Activated naive CD8-positive, alpha-beta T cell treated with anti-CD3 and anti-CD28 coated beads, Interleukin-2, amount 10 ng/mL, durations not matched to agents 7 days and 5 days (primary cell): ENCODE measurements around the gene B4GALNT2. TPM values are rescaled to one million over a fixed set of nuclear protein-coding genes. Genes with fewer than 3 reads are reported as not detected.
"Not testable (repeated sequence)": the region's sequence is repeated elsewhere in the genome, so short reads cannot be mapped to it uniquely, and the experiment has no call there.

Experiments used
- ATAC-seq: fragments of 150-1000 bp; cut with Tn5 transposase; one replicate; pipeline ENCODE4 v1.10.0; 2021; ENCODE audit warnings: low read depth, moderate library complexity
- POLR2A ChIA-PET: fragments of 350-600 bp; sonication (Branson Sonifier 250); formaldehyde crosslinking; loops from one replicate; lab custom pipeline; 2021; ENCODE audit warnings: antibody characterized with exemption; lab: Charles Lee
- DNase-seq: peaks from one replicate; pipeline ENCODE4 v3.0.0; 2021
- H3K27ac Mint-ChIP-seq: one replicate; pipeline ENCODE4 v1.8.0; 2022; ENCODE audit warnings: mild to moderate bottlenecking, mixed read lengths
- H3K27me3 Mint-ChIP-seq: one replicate; pipeline ENCODE4 v1.8.0; 2022; ENCODE audit warnings: mild to moderate bottlenecking, moderate library complexity, mixed read lengths
- H3K36me3 Mint-ChIP-seq: one replicate; pipeline ENCODE4 v1.8.0; 2021; ENCODE audit warnings: mild to moderate bottlenecking, mixed read lengths
- H3K4me1 Mint-ChIP-seq: one replicate; pipeline ENCODE4 v1.8.0; 2021; ENCODE audit warnings: mixed read lengths
- H3K4me3 Mint-ChIP-seq: one replicate; pipeline ENCODE4 v1.8.0; 2022; ENCODE audit warnings: mild to moderate bottlenecking, moderate library complexity, mixed read lengths
- H3K9me3 Mint-ChIP-seq: one replicate; pipeline ENCODE4 v1.8.0; 2021; ENCODE audit warnings: mixed read lengths
- total RNA-seq, 2 experiments: library from RNA; stranded (reverse); gene quantifications; one replicate each; pipeline ENCODE4 v1.2.3, GENCODE V29; 2021

B4GALNT2 gene
- total RNA-seq, 2 experiments from 2014 or later, result not detected

DNA sequence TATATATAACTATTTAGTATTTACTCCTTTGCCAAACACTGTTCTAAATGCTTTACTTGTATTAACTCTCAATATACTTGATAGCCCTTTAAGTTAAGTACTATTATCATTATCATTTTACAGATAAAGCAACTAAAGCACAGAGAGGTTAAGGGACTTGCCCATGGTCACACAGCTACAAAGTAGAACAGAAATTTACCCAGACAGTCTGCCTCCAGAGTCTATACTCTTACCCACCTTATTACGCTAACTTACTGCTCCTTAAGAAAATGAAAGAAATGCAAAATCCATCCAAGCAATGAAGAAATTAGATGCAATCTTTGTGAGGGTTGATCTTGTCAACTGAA lies 25.4 kb upstream of the B4GALNT2 start:
- no peaks in the 10 kb centered on the region for H3K9me3 Mint-ChIP-seq
- no peak overlapping the region for H3K27ac Mint-ChIP-seq
- DNase-seq (no peak), ATAC-seq (no peak)
- H3K4me3 Mint-ChIP-seq, result no peak overlapping the region
- POLR2A ChIA-PET, result no interaction called here
- H3K27me3 Mint-ChIP-seq, result peaks cover 8% of the 10 kb centered on the region
- no peaks in the 10 kb centered on the region for H3K36me3 Mint-ChIP-seq
- H3K4me1 Mint-ChIP-seq, result peaks cover 3% of the 10 kb centered on the region

DNA sequence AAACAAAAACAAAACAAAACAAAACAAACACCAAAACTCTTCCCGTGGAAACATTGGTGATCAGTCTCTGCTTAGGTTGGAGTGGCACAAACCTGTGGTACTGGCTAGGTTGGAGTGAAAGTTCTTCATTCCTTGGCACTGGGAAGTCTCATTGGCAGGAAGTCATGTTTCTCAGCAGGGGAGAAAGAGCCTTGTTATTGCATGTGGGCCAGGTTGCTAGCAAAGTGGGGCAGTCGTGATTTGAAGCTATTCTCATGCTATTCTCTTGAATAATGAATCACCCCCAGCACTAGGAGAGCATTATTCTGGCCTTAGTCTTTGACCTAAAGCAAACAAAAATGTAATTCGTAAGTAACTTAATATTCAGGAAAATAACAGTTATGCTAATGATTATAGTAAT lies 24.3 kb upstream of the B4GALNT2 start:
- Mint-ChIP-seq H3K4me1 (peaks cover 3% of the 10 kb centered on the region), H3K27ac (no peak overlapping the region), H3K27me3 (peaks cover 8% of the 10 kb centered on the region), H3K9me3 (no peaks in the 10 kb centered on the region), H3K4me3 (no peak overlapping the region), H3K36me3 (no peaks in the 10 kb centered on the region)
- POLR2A ChIA-PET, result no interaction called here
- ATAC-seq (no peak), DNase-seq (no peak)

DNA sequence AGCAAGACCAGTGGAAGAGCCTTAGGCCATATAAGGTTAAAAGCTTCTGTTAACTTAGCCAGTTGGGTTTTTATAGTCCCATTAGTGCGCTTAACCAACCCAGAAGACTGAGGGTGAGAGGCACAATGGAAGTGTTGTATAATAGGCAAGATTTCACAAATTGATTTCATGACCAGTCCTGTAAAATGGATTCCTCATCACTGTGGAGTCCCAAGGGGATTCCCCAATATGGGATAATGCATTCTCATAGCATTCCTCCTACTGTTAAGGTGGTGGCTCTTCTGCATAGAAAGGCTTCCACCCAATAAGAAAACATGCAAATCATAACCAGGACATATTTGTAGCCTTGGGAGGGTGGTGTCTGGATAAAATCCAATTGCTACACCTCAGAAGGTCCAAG lies 22.1 kb upstream of the B4GALNT2 start:
- DNase-seq, result no peak
- H3K9me3 Mint-ChIP-seq, result no peaks in the 10 kb centered on the region
- H3K4me3 Mint-ChIP-seq, result no peak overlapping the region
- POLR2A ChIA-PET, result no interaction called here
- H3K4me1 Mint-ChIP-seq, result peaks cover 3% of the 10 kb centered on the region
- H3K36me3 Mint-ChIP-seq, result no peaks in the 10 kb centered on the region
- no peak for ATAC-seq
- no peak overlapping the region for H3K27ac Mint-ChIP-seq
- H3K27me3 Mint-ChIP-seq, result peaks cover 15% of the 10 kb centered on the region

DNA sequence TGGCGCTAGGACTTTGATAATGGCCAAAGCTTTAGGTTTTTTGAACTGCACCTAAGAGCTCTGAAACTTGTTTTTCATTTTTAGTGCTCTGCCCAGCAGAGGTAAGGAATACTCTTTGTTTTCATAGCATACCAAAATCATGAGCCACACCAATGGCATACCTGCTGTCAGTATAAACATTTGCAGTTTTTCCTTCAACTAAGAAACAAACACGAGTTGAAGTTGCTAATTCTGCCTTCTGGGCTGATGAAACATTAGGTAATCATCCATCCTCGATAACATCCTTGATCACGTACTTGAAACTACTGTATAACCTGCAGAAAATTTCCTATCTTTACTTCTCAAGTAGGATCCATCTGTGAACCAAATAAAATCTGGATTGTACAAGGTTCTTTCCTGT lies 20.6 kb upstream of the B4GALNT2 start:
- DNase-seq (no peak), ATAC-seq (no peak)
- no peak overlapping the region for H3K4me3 Mint-ChIP-seq
- H3K36me3 Mint-ChIP-seq, result no peaks in the 10 kb centered on the region
- H3K9me3 Mint-ChIP-seq, result no peaks in the 10 kb centered on the region
- H3K27ac Mint-ChIP-seq, result no peak overlapping the region
- POLR2A ChIA-PET, result no interaction called here
- H3K4me1 Mint-ChIP-seq, result peaks cover 3% of the 10 kb centered on the region
- peaks cover 20% of the 10 kb centered on the region for H3K27me3 Mint-ChIP-seq

DNA sequence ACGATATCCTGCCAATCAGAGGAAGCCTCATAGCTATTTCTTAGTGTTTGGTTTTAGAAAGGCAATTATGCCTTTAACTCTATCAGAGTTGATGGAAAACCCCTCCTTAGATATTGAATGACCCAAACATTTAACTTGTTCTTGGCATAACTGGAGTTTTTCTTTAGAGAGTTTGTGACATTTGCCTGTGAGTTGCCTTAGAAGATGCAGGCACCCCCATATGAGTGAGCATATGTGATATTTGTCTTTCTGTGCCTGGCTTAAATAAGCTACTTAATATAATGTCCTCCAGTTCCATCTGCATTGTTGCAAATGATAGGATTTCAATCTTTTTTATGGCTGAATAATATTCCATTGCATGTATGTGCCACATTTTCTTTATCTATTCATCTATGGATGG lies 19.6 kb upstream of the B4GALNT2 start:
- H3K27me3 Mint-ChIP-seq, result peaks cover 26% of the 10 kb centered on the region
- H3K4me3 Mint-ChIP-seq, result no peak overlapping the region
- peaks cover 3% of the 10 kb centered on the region for H3K4me1 Mint-ChIP-seq
- POLR2A ChIA-PET, result no interaction called here
- DNase-seq (no peak), ATAC-seq (no peak)
- H3K36me3 Mint-ChIP-seq, result no peaks in the 10 kb centered on the region
- H3K27ac Mint-ChIP-seq, result no peak overlapping the region
- no peaks in the 10 kb centered on the region for H3K9me3 Mint-ChIP-seq

DNA sequence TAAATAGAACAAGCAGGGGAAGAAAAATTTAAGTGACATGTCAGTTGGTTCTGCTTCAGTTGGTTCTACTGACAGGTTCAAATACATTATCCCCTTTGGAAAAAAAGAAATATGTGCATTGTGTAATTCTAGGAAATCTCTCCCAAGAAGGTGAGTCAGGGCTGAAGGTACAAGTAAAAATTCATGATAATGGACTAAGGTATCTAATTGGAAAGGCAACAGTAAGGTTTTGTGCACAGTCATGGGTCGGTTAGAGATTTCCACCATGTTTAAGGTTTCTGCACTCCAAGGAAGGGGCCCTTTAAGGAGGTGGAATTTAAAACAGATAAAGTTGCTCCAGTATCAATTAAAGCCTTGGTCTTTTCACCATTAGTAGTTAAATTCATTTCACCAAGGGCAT lies 17.9 kb upstream of the B4GALNT2 start:
- Mint-ChIP-seq H3K4me3 (no peak overlapping the region), H3K36me3 (no peaks in the 10 kb centered on the region), H3K27ac (no peak overlapping the region), H3K9me3 (no peaks in the 10 kb centered on the region), H3K27me3 (peaks cover 34% of the 10 kb centered on the region), H3K4me1 (no peaks in the 10 kb centered on the region)
- ATAC-seq (no peak), DNase-seq (no peak)
- POLR2A ChIA-PET, result no interaction called here

DNA sequence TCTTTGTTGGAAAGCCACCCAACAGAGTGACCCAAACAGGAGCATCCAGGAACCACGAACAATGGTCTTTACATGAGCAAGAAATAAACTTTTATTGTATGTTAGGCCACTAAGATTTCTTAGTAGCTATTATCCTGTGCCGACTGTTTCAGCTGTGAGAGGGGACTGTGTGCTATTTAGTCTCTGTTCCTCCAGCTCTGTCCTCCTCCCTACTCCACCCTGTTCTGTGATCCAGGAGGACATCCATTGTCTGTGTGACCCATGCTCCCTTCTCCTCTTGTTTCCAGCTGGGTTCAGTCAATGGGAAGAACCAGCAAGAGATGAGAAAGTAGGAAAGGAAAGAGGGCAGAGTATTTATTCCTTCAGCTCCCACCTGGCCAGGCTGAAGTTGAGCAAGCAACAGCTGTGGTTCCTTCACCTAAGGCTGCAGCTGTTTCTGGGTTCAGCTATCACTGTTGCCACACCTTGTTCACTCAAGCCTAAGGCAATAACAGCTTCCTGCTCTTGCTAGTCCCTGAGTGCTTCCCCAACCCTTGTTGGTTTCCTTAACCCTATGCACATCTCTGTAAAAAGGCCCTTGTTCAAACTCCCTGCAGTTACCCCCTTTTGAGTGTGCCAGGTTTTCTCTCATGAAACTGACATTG lies 14.9 kb upstream of the B4GALNT2 start:
- DNase-seq (no peak), ATAC-seq (no peak)
- H3K27ac Mint-ChIP-seq, result no peak overlapping the region
- no peaks in the 10 kb centered on the region for H3K4me1 Mint-ChIP-seq
- POLR2A ChIA-PET, result no interaction called here
- H3K4me3 Mint-ChIP-seq, result no peak overlapping the region
- no peaks in the 10 kb centered on the region for H3K36me3 Mint-ChIP-seq
- H3K27me3 Mint-ChIP-seq, result peaks cover 53% of the 10 kb centered on the region
- no peaks in the 10 kb centered on the region for H3K9me3 Mint-ChIP-seq

DNA sequence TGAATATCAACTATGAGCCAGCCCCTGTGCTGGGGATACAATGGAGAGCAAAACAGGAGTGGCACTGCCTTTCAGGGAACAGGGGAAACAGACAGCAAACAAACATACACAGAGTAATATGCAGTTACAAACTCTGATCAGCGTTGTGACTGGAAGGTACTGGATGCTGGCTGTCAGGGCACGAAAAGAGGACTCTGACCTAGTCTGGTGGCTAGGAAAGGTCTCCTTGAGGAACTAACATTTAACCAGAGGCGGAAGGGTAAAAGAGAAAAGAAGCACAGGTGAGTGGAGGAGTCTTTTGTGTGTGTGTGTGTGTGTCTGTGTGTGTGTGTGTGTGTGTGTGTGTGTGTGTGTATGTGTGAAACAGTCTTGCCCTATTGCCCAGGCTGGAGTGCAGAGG lies 12.4 kb upstream of the B4GALNT2 start:
- ATAC-seq, result no peak
- Mint-ChIP-seq H3K9me3 (no peaks in the 10 kb centered on the region), H3K27me3 (peaks cover 55% of the 10 kb centered on the region), H3K36me3 (no peaks in the 10 kb centered on the region), H3K27ac (no peak overlapping the region), H3K4me1 (no peaks in the 10 kb centered on the region), H3K4me3 (no peak overlapping the region)
- POLR2A ChIA-PET, result no interaction called here
- DNase-seq, result no peak

DNA sequence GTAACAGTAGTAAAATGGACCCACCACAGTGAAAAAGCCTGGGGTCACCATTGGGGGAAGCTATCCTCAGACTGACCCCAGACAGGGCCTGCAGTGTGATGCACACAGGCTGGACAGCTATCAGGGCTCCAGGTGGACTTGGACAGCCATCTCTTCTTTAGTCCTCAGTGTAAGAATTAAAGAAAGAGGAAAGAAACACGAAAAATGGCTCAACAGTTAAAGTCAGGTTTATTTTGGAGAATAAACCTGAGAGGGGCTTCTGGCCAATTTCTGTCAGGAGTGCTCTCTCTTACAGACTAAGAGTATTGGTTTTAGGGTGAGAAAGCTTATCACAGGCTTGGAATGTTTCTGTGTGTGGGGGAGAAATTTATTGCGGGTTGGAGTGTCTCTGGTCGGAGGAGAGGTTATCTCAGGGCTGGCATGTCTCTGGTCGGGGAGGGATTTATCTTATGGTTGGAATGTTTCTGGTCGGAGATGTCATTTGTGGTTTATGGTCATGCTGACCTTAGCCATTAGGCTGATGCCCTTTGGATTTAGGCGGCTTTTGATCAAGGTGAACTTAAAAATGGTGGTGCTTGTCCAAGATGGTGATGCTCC lies 10.8 kb upstream of the B4GALNT2 start:
- ATAC-seq, result no peak
- Mint-ChIP-seq H3K4me3 (no peak overlapping the region), H3K27ac (no peak overlapping the region), H3K9me3 (no peaks in the 10 kb centered on the region), H3K27me3 (peaks cover 53% of the 10 kb centered on the region), H3K36me3 (no peaks in the 10 kb centered on the region), H3K4me1 (no peaks in the 10 kb centered on the region)
- no peak for DNase-seq
- POLR2A ChIA-PET, result no interaction called here

DNA sequence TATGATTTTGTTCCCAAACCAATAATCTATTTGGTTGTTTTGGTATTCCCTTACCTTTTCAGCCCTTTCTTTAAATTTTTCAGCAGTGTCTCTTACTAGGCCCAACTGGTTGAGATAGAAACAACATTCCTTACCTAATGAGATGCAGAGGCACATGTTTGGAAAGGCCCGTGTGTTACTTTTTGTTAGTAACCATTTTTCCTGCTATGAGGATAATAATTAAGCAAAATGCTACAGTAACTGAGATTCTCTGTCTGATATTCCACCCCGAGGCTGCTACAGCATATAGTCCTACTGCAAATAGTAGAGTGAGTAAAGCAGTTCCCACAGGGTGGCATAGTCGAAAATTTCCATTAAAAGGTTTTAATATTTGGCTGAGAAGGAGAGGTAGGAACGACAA lies 10.0 kb upstream of the B4GALNT2 start:
- no peak for ATAC-seq
- Mint-ChIP-seq H3K27me3 (peaks cover 50% of the 10 kb centered on the region), H3K27ac (no peak overlapping the region), H3K36me3 (no peaks in the 10 kb centered on the region), H3K4me1 (no peaks in the 10 kb centered on the region), H3K4me3 (no peak overlapping the region), H3K9me3 (no peaks in the 10 kb centered on the region)
- POLR2A ChIA-PET, result no interaction called here
- no peak for DNase-seq

DNA sequence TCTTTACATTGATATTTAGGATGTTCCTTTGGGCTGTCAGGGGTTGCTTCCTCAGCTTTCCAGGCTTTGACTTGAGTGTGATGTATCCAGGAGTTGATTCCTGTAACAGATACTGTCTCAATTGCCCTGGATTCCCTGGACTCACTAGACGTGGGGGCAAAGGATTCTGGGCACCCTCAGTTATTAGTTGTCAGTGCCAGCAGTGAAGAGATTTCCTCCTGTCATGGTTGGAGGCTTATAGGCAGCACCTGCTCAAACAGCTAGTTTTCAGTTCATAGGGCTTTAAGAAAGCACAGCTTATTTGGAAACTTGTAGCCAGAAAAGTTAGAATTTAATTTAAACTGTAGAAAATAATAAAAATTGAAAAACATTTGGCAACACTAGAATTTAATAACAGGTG lies 9.5 kb upstream of the B4GALNT2 start:
- H3K4me3 Mint-ChIP-seq, result no peak overlapping the region
- no peak for DNase-seq
- ATAC-seq, result no peak
- H3K27ac Mint-ChIP-seq, result no peak overlapping the region
- POLR2A ChIA-PET, result no interaction called here
- H3K27me3 Mint-ChIP-seq, result peaks cover 49% of the 10 kb centered on the region
- no peaks in the 10 kb centered on the region for H3K36me3 Mint-ChIP-seq
- no peaks in the 10 kb centered on the region for H3K4me1 Mint-ChIP-seq
- no peaks in the 10 kb centered on the region for H3K9me3 Mint-ChIP-seq

DNA sequence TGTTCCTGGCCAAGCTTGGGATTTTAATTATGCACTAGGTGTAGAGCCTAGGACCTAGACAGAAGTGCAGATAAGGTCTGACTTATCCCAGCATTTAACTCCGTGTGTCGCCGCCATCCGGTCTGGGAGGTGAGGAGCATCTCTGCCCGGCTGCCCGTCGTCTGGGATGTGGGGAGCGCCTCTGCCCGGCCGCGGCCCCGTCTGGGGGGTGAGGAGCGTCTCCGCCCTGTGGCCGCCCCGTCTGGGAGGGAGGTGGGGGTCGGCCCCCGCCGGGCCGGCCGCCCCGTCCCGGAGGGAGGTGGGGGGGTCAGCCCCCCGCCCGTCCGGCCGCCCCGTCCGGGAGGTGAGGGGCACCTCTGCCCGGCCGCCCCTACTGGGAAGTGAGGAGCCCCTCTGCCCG lies 7.1 kb upstream of the B4GALNT2 start:
- POLR2A ChIA-PET, result no interaction called here

DNA sequence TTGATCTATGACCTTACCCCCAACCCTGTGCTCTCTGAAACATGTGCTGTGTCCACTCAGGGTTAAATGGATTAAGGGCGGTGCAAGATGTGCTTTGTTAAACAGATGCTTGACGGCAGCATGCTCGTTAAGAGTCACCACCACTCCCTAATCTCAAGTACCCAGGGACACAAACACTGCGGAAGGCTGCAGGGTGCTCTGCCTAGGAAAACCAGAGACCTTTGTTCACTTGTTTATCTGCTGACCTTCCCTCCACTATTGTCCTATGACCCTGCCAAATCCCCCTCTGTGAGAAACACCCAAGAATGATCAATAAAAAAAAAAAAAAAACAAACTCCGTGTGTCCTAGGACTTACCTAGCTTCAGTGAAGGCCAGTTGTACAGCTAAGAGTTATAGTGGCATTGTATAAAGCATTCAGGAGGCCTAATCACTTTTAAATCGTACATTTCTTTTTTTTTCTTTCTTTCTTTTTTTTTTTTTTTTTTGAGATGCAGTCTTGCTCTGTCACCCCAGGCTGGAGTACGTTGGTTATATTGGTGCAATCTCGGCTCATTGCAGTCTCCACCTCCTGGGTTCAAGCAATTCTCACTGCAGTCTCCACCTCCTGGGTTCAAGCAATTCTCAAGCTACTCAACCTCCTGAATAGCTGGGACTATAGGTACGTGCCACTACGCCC lies 6.2 kb upstream of the B4GALNT2 start:
- ATAC-seq, H3K9me3 Mint-ChIP-seq, H3K4me1 Mint-ChIP-seq, DNase-seq, H3K36me3 Mint-ChIP-seq, H3K4me3 Mint-ChIP-seq, POLR2A ChIA-PET, H3K27ac Mint-ChIP-seq: not testable (repeated sequence)
- H3K27me3 Mint-ChIP-seq, result peaks cover 56% of the 10 kb centered on the region

More for the DNA sequence above, 7.1 kb upstream of the B4GALNT2 start:
- Mint-ChIP-seq H3K27me3 (peaks cover 51% of the 10 kb centered on the region), H3K27ac (no peak overlapping the region), H3K36me3 (no peaks in the 10 kb centered on the region), H3K9me3 (no peaks in the 10 kb centered on the region), H3K4me3 (no peak overlapping the region), H3K4me1 (no peaks in the 10 kb centered on the region)
- ATAC-seq, result no peak
- DNase-seq, result no peak

DNA sequence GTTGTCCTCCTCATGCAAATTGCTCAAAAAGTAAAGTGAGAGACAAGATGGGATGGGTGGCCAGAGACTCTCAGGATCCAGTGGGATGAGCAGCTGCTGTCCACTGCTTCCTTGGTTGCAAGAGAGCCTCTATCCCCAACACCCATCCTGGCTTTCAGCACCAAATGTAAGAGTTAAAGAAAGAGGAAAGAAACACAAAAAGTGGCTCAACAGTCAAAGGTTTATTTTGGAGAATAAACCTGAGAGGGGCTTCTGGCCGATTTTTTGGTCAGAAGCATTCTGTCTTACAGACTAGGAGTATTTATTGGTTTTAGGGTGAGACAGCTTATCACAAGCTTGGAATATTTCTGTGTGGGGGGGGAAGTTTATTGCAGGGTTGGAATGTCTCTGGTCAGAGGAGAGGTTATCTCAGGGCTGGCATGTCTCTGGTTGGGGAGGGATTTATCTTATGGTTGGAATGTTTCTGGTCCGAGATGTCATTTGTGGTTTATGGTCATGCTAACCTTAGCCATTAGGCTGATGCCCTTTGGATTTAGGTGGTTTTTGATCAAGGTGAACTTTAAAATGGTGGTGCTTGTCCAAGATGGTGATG lies 3.1 kb upstream of the B4GALNT2 start:
- H3K27me3 Mint-ChIP-seq, result peaks cover 66% of the 10 kb centered on the region
- H3K4me1 Mint-ChIP-seq, H3K36me3 Mint-ChIP-seq, H3K4me3 Mint-ChIP-seq, ATAC-seq, H3K27ac Mint-ChIP-seq, DNase-seq, POLR2A ChIA-PET, H3K9me3 Mint-ChIP-seq: not testable (repeated sequence)
